OCI-LY7 (cell line): ENCODE data around the gene CSRNP3.

ENCODE experiments used
- CTCF ChIP-seq: fragments of 200-600 bp; sonication (generic); conservative IDR thresholded peaks from 2 replicates; pipeline ENCODE4 v1.5.1; 2014; ENCODE audit warnings: mild to moderate bottlenecking, antibody characterized with exemption, low read length, moderate library complexity, mixed read lengths
- EZH2phosphoT487 ChIP-seq: fragments of 200-600 bp; sonication (generic); IDR thresholded peaks from 2 replicates; pipeline ENCODE4 v1.6.1; 2018; ENCODE audit warnings: low read depth, borderline replicate concordance, mild to moderate bottlenecking, mixed run types, antibody characterized with exemption, low read length, moderate library complexity, mixed read lengths

- TF ChIP-seq CTCF (no peak), EZH2phosphoT487 (no peak)
Observed at GRCh38 chr2:165655661-165656060, 186.2 kb downstream of the CSRNP3 start.
